Kidney glomerular epithelial cell (primary cell): ENCODE measurements around the gene XG.
"Not testable (repeated sequence)": the region's sequence is repeated elsewhere in the genome, so short reads cannot be mapped to it uniquely, and the experiment has no call there.

Experiments used
- DNase-seq: peaks from one replicate; lab custom pipeline; 2025; lab: John Stamatoyannopoulos, UW

The XG gene, protein sequence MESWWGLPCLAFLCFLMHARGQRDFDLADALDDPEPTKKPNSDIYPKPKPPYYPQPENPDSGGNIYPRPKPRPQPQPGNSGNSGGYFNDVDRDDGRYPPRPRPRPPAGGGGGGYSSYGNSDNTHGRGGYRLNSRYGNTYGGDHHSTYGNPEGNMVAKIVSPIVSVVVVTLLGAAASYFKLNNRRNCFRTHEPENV

DNA sequence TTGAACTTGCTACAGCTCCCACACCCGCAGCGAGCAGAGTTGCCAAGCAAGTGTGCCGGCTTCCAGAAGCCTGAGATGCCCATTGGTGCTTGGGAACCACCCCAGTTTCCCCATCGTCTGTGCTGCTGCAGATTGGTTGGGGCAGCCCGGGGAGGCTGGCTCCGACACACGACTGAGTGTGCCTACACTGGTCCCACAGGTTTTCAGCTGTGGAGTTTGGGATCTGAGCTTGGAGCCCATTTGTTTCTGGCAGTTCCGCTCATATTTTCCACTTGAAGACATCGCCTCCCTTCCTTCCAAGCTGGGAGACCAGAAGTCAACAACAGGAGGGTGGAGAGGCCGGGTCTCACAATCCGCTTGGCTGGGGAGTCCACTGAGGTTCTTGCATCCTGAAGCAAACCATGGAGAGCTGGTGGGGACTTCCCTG lies at the start of gene XG:
TSS of gene XG (plus strand) at position 167 of the 427 bp plus-strand sequence. CDS start at position 402, 235 bp downstream.
- DNase-seq: not testable (repeated sequence)

DNA sequence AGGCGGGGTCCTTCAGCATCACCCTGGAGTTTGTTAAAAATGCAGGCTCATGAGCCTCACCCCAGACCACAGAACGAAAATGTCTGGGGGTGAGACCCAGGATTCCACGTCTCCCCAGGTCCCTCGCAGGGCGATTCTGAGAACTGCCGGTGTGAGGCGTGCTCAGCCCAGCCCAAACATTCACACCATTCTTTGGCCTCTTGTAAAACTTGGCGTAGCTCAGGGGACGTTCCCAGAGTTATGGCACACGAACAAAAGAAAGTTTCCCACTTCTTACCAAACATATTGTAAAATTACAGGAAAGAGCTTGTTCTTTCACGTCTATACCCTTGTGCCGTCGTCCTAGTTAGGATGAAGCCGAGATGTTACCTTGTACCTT lies 47.9 kb upstream of the XG start:
- DNase-seq: no peak

DNA sequence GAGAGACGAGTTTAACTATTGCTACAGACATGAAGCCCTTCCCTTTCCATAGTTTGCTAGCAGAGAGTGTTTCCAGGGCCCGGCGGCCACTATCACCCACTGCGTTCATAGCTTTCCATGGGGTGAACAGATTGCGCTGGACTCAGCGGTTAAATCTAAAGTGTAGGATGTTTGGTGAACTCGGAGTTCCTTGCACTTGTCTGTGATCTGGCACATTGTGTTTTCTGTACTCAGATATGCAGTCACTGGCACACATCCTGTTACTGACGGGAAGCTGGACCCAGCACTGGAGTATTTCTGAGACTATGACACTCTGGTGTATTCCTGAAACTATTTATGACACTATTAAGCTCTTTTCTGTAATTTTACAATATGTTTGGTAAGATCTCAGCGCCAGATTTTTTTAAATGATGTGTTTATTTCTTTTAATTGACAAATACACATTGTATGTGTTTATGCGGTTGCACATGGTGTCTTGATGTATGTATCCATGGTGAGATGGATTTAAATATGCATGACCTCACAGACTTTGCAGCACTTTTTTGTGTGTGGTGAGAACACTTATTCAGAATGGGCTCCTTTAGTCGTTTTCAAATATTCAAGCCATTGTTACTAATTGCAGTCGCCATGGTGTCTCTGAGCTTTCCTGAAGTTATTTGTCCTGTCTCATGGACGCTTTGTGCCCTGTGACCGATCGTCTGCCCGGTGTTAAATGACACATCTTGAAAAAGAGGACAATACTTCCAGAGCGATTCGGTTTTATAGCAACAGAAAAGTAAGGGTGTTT lies 46.6 kb upstream of the XG start:
- DNase-seq: no peak

DNA sequence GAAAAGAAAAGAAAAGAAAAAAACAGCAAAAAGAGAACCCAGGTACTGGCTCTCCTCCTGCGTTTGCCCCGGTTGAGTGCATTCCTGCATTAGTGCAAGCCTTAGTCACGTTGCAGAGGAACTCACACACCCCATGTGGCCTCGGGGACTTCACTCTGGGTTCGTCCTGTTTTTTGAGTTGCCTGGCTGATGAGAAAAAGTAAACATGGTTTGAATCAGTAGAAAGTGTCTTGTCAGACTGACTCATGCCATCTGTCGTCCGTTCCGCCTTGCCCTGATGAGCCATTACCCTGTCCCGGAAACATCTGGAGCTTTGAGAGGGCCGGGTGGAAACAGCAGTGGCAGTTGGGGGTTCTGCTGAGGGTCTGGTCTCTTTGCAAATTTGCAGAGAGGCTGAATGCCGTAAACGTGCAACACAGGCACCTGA lies 44.5 kb upstream of the XG start:
- DNase-seq: no peak

DNA sequence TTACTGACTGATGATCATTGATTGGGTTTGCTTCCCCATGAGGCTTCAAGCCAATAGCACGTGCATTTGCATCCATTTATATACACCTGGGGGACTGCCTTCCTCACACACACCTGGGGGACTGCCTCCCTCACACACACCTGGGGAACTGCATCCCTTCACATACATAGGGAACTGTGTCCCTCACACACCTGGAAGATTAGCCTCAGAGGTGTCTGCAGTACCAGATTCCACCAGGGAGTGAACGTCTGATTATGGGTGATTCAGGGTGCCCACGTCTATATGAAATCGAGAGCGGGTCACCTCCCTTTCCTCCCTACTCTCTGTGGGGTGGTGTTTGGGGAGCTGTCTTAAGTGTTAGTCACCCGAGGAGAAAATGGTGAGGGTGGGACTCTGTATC lies 43.8 kb upstream of the XG start:
- no peak for DNase-seq

DNA sequence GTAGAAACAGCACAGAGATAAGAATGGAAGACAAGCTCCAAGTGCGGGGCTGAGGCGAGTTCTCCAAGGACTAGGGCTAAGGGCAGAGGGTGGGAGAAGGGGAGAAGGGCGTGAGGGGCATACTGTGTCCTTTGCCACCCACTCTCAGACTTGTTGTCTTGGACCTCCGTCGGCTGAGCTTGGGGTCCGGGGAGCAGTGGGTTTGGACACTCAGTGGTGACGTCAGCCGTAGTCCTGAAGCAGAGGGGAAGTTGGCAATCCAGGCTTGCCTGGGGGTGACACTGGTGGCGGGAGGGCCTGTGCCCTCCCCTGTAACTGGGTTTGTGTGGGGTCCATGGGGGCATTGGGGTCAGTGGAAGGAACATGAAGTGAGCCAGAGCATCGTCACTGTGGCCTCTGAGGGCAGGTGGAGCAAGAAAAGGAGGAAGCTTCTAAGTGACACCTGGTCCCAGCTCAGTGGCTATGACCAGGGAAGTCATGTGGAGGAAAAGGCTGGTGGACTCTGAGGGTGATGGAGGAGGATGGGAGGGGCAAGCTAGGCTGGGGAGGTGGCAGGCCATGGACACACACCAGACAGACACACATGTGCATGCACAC lies 43.1 kb upstream of the XG start:
- DNase-seq: no peak

DNA sequence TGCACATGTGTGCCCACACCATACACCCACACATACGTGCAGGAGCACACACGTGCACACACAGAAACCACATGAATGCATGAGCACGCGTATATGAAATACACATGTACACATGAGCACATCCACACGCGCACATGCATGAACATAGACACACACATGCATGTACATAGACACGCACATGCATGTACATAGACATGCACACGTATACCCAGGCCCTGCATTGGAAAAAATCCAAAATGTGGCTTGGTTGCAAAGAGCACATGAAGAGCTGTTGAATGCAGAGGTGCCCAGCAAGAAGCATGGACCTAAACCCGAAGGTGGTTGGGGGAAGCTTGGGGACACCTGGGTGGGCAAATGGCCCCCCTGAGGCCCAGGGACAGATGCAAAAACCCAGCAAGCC lies 42.3 kb upstream of the XG start:
- DNase-seq: no peak

DNA sequence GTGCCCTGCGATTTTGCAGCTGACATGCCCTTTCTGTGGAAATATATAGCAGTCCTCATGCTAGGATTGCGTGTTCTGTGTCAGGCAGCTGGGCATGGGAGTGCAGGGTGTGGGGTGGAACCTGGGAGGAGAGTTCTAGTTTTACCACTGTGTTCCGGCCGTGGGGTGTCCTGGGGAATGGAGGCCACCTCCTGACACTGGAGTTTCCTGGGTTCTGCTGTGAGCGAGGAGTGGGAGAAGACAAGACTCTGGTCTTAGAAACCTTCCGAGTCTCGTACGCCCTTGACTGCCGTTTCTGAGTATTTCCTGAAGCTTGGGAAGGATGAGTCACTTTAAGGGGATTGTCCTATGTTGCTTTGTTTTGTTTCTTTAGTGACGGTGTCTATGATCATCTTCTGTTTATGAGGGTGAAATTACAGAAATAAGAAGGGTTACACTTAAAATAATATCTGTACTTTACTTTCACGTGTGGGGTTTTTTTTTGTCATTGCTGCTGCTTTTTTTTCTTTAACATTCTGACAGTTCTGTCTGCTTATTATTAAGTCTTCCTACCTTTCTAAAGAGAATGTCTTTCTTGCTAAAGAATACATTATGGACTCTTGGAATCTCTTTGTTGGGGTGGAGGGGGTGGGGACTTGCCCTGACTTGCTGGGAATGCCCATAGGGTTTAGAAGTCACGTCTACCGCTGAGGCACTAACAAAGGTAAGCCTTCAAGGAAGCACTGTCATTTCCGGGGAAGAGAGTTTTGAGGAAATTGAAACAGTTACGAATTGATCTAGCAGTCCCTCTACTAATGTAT lies 41.6 kb upstream of the XG start:
- DNase-seq: no peak

DNA sequence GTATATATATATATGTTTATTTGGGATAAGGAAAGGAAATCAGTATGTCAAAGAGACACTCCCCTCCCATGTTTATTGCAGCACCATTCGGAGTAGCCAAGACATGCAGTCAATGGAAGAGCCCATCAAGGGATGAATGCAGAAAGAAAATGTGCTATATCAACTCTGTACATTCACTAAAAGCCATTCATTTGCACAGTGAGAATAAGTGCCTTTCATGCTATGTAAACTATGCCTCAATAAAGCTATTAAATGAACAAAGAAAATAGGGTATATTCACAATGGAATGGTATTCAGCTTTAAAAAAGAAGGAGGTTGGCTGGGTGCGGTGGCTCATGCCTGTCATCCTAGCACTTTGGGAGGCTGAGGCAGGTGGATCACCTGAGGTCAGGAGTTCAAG lies 40.4 kb upstream of the XG start:
- DNase-seq: no peak

DNA sequence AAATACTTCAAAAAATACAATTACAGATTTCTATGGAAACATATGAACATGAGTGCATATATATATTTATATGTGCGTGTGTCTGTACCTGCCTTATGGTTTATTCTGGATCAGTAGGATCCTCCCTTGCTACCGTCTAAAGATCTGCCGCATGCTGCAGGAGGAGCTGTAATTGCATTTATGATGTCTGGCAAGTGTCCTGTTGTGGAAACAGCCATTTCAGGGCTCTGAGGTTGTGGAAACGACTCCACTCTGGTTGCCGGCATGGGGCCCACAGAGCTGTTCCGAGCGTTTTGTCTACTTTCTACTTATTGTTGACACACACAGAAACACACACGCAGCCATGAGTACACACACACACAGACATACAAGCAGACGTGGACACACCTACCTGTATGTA lies 39.4 kb upstream of the XG start:
- no peak for DNase-seq

DNA sequence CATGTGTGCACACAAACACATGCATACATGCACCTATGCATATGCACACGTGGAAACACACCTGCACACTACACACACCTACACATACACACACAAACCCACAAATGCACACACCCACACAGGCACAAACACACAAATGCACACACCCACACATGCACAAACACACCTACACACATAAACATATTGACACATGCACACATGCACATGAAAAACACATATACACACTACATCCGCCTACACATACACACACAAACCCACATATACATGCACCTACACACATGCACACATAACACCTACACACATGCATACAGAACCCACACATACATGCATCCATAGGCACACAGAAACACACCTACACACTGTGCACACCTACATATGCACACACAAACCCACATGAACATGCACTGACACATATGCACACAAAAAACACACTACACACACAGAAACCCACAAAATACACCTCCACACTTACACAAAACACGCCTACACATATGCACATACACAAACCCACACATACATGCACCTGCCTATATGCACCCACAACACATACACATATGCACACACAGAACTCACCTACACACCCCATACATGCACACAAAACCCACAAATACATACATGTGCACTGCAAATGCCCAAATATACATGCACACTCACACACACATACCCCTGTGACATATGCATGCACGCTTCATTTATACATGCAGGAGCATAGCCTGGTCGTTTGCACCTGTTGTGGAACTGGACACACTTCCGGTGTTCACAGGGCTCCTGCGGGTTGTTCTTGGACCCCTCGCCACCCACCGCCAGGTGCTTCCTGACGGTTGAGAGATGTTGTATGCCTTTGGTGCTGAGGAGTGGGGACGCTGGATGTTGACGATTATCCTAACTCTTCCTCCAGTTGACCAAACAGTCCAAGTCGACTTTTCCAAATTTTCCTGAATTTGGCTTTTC lies 38.7 kb upstream of the XG start:
- no peak for DNase-seq

DNA sequence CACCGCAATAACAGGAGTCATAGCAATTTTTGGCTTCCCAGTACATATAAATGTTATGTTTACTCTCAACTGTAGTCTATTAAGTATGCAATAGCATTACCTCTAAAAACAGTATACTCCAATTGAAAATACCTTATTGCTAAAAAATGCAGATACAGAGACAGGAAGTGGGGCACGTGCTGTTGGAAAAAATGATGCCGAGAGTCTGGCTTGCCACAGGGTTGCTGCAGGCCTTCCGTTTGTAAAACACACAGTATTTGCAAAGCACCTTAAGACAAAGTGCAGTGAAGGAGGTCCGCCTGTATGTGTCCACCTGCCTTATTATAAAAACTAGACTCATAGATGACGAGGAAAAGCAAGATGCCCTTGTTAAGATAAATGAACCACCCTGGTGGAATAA lies 37.3 kb upstream of the XG start:
- DNase-seq: no peak

DNA sequence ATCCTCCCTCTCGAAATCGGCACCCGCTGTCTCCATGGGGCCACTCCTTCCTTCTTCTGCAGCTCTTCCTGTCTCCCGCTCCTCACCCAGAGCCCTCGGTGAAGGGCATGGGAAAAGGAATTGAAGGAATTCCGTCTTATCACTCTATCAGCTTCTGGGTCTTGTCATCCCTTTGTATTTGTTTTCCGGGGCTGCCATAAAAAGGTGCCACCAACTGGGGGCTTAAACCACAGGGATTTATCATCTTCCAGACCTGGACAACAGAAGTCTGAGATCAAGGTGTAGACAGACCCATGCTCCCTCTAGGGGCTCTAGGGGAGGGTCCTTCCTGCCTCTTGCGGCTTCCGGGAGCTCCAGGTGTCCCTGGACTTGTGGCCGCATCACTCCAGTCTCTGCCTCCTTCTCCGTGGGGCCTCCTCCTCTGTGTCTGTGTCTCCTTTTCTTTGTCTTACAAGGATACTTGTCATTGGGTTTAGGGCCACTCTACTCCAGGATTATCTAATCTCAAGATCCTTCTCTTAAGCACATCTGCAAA lies 36.7 kb upstream of the XG start:
- no peak for DNase-seq

DNA sequence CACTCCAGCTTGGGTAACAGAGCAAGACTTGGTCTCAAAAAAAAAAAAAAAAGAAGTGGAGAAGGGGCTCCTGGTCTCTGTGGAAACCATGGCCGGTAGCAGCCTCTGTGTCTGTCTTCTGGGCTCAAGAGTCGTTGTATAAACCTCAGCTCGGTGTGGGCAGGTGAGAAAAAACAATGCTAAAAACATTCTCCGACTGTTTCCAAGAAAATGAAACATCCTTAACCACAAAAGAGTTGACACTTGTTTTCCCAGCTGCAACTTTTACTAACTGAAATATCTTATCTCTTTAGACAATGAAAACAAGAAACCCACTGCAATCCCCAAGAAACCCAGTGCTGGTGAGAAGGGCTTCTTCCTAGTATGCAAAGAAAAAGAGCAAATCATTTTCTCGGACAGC lies 34.5 kb upstream of the XG start:
- DNase-seq: no peak

DNA sequence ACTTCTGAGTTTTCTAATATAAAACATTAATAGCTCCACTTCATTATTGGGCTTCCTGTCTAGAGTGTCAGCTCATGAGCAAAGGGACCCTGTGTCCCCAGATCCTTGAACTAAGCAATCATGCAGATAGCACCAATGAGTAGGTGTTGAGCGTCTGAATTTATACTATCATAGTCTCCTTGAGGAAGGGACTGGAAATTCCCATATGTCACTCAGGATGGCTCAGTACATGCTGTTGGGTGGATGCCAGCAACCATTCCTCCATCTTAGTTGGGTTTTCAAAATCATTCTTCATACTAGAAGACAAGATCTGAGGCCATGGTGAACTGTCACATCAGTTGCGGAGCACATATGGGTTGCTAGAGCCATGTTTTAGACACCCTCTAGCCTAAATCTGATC lies 33.0 kb upstream of the XG start:
- no peak for DNase-seq

DNA sequence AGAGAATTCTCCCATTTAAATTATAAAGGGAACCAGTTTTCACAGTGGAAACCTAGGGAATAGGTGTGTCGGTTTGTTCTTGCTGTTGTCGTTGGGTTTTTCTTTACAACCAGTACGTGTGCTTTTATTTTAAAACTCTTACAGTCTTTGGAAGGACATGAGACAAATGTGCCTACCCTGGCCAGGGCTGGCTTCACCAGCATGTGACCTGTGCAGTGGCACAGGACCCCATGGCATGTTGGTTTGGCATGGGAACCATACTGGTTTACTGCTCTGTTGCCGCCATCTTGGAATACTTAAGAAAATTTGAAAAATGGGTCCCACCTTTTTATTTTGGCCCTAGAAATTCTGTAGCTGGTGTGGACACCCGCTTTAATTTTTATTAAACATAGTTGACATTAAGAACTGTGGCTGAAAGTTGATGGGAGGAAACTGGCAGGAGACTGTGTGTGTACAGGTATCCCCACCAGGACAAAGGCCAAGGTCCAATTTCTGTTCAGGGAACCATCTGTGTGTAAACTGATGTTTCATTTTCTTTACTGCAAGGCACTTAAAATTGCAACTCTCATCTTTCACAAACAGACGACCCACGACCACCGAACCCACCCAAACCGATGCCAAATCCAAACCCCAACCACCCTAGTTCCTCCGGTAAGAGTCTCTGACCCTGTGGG lies 31.9 kb upstream of the XG start:
- no peak for DNase-seq

DNA sequence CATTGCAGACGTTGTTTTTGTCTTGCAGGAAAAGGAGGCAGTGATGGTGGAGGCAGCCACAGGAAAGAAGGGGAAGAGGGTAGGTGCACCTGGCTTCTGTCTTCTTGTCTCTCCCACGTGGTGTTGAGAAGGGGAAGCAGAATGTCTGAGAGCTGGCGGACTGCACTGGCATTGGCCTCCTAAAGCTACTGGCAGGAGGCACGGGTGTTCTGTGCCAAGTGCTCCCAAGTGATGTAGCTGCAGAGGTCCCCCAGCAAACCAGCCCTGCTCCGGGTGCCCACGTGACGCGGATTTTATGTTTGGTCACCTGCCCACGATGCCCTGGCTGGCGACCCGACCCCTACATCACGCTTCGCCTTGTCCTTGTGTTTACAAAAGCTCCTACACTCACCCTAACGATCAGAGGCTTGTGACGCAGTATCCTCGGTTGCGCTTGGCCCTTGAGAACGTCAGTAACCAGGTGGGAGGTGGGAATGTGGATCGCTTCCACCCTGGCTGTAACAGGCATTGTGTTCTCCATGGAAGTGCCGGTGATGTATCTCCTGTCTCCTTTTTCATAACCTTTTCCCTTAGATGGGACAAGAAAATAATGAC lies 28.5 kb upstream of the XG start:
- DNase-seq: no peak

DNA sequence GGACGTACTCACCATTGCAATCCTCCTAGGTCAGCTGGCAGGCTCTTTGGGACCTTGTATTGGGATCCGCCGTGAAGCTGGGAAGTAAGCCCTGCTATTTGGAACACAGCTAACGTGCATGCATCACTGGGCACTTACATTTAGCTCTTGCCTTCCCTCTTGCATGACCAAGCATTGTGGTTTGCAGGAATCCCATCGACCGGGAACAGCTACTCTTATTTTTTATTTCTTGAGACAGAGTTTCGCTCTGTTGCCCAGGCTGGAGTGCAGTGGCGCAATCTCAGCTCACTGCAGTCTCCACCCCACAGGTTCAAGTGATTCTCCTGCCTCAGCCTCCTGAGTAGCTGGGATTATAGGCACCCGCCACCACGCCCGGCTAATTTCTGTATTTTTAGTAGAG lies 24.6 kb upstream of the XG start:
- not testable (repeated sequence) for DNase-seq

DNA sequence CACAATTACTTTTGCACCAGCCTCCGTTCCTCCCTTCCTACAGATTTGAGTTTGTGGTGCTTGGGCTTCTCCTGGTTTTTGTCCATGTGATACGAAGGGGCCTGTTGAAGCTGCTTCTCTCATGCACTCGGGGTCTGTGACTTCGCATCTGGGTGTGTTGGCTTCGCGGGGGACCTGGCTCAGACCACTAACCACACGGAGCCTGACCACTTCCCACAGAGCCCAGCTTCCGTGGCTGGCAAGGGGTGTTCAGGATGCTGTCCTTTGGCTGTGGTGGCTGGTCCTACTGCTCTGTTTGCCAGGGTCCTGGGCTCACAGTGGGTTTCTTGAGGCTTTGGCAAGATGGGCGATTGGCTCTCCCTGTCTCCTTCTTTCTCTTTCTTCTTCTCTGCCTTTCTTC lies 19.8 kb upstream of the XG start:
- DNase-seq: no peak

DNA sequence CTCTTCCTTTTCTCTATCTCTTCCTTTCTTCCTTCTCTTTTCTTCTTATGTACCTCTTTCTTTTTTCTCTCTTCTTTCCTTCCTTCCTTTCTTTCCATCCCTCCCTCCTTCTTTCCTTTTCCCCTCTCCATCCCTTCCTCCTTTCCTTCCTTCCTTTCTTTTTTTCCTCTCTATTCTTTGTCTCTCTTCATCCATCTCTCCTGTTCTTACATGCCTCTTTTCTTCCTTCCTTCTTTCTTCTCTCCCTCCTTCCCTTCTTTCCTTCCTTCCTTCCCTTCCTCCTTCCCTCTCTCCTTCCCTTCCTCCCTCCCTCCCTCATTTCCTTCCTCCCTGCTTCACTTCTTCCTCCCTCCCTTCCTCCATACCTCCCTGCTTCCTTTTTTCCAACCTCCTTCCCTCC lies 19.2 kb upstream of the XG start:
- DNase-seq: no peak
